NOMO-1 treated with DMSO at 0.1 percent for 48 hours (cell line): Measurements from ENCODE around the gene USP28.
"Not testable (repeated sequence)": the region's sequence is repeated elsewhere in the genome, so short reads cannot be mapped to it uniquely, and the experiment has no call there.

ENCODE experiments used
- DNase-seq: peaks from one replicate; lab custom pipeline; 2025; ENCODE audit not compliant: unreplicated experiment; lab: John Stamatoyannopoulos, UW

The USP28 gene

GRCh38 chr11:113879446-113879845 lies 4.1 kb upstream of the USP28 start:
- not testable (repeated sequence) for DNase-seq

GRCh38 chr11:113877670-113878055 lies 2.3 kb upstream of the USP28 start:
- DNase-seq, result no peak

- no peak for DNase-seq
Observed at GRCh38 chr11:113876798-113877669, 1.7 kb upstream of the USP28 start.

GRCh38 chr11:113876074-113876797 lies 864 bp upstream of the USP28 start:
- DNase-seq, result no peak

- DNase-seq, result peak; percentile 24
Observed at GRCh38 chr11:113874581-113875233, 665 bp downstream of the USP28 start.

- DNase-seq, result no peak
Observed at GRCh38 chr11:113874096-113874495, 1.3 kb downstream of the USP28 start.

GRCh38 chr11:113873236-113873626 lies 2.1 kb downstream of the USP28 start:
- no peak for DNase-seq

- no peak for DNase-seq
Observed at GRCh38 chr11:113871336-113871735, 4.0 kb downstream of the USP28 start.

- no peak for DNase-seq
Observed at GRCh38 chr11:113867843-113868503, 7.4 kb downstream of the USP28 start.

GRCh38 chr11:113865873-113866272 lies 9.5 kb downstream of the USP28 start:
- DNase-seq, result no peak

- DNase-seq, result no peak
Observed at GRCh38 chr11:113864410-113864809, 11.0 kb downstream of the USP28 start.

- DNase-seq, result no peak
Observed at GRCh38 chr11:113862435-113862834, 12.9 kb downstream of the USP28 start.

- DNase-seq, result no peak
Observed at GRCh38 chr11:113859665-113860064, 15.7 kb downstream of the USP28 start.

GRCh38 chr11:113856966-113857759 lies 18.2 kb downstream of the USP28 start:
- DNase-seq, result no peak

- DNase-seq, result no peak
Observed at GRCh38 chr11:113855803-113856202, 19.6 kb downstream of the USP28 start.

GRCh38 chr11:113850188-113850587 lies 25.2 kb downstream of the USP28 start:
- no peak for DNase-seq

- no peak for DNase-seq
Observed at GRCh38 chr11:113849713-113850112, 25.7 kb downstream of the USP28 start.

GRCh38 chr11:113847580-113847979 lies 27.8 kb downstream of the USP28 start:
- DNase-seq, result no peak

GRCh38 chr11:113847111-113847510 lies 28.3 kb downstream of the USP28 start:
- no peak for DNase-seq

GRCh38 chr11:113841691-113842090 lies 33.7 kb downstream of the USP28 start:
- no peak for DNase-seq
